SK-N-MC (cell line): Measurements from ENCODE around the gene HMSD.

ENCODE experiments used
- EZH2 ChIP-seq: fragments of 200-600 bp; sonication (generic); IDR thresholded peaks from one replicate; pipeline ENCODE4 v1.6.1; 2017; ENCODE audit warnings: antibody characterized with exemption
- FOXP2 ChIP-seq: optimal IDR thresholded peaks from 2 replicates; pipeline ENCODE3; 2011; ENCODE audit warnings: mild to moderate bottlenecking, moderate library complexity; ENCODE audit not compliant: insufficient read depth; ENCODE audit errors: extremely low read length, control extremely low read depth
- POLR2AphosphoS5 ChIP-seq: IDR thresholded peaks from 2 replicates; pipeline ENCODE4 v1.6.1; 2012; ENCODE audit warnings: mild to moderate bottlenecking, low read depth, low read length, borderline replicate concordance

- TF ChIP-seq EZH2 (no peak), POLR2AphosphoS5 (no peak), FOXP2 (no peak)
Observed at GRCh38 chr18:63930773-63931354, 18.2 kb upstream of the HMSD start.
